NT2/D1 (cell line): Measurements from ENCODE around the gene MYL11.

ENCODE experiments used
- DNase-seq: peaks from one replicate; pipeline ENCODE4 v3.0.0-alpha.2; 2011; ENCODE audit warnings: low read depth, low spot score
- H3K27me3 ChIP-seq: 2 replicates; pipeline ENCODE4 v1.6.0; 2011; ENCODE audit warnings: mild to moderate bottlenecking; ENCODE audit not compliant: insufficient read length, insufficient read depth
- H3K36me3 ChIP-seq: 2 replicates; pipeline ENCODE4 v1.6.1; 2011; ENCODE audit warnings: mild to moderate bottlenecking, low read length, mixed read lengths; ENCODE audit not compliant: insufficient read depth, insufficient read length
- H3K4me1 ChIP-seq: 2 replicates; pipeline ENCODE4 v1.5.1; 2011; ENCODE audit not compliant: insufficient read depth, insufficient read length
- H3K4me3 ChIP-seq: 2 replicates; pipeline ENCODE4 v1.5.1; 2011; ENCODE audit warnings: low read depth; ENCODE audit not compliant: insufficient read length
- H3K9ac ChIP-seq: 2 replicates; pipeline ENCODE4 v1.6.0; 2011; ENCODE audit warnings: low read depth; ENCODE audit not compliant: insufficient read length
- H3K9me3 ChIP-seq: 2 replicates; pipeline ENCODE4 v1.5.1; 2011; ENCODE audit warnings: mild to moderate bottlenecking, low read length; ENCODE audit not compliant: insufficient read depth
- SUZ12 ChIP-seq: IDR thresholded peaks from 2 replicates; pipeline ENCODE4 v1.6.1; 2011; ENCODE audit not compliant: insufficient read length, insufficient read depth; ENCODE audit errors: extremely low read depth
- YY1 ChIP-seq: IDR thresholded peaks from 2 replicates; pipeline ENCODE4 v1.6.1; 2011; ENCODE audit not compliant: insufficient read length, insufficient read depth
- ZNF274 ChIP-seq: IDR thresholded peaks from 2 replicates; pipeline ENCODE4 v1.6.1; 2011; ENCODE audit warnings: mild to moderate bottlenecking, low read depth, low read length

MYL11 gene

DNA sequence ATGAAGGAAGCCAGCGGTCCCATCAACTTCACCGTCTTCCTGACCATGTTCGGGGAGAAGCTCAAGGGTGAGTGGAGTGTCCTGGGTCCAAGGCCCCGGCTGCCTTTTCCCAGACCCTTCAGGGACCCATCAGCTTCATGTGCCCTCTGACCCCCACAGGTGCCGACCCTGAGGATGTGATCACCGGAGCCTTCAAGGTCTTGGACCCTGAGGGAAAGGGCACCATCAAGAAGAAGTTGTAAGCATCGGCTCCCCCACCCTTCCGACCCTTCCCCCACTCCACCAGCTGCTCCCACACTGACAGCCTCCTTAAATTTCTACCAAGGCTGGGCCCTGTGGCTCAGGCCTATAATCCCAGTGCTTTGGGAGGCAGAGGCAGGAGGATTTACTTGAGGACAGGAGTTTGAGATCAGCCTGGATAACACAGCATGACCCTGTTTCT is 1.9 kb downstream of the MYL11 start:
- H3K9ac ChIP-seq = peak overlapping the region; percentile 3
- no peak for DNase-seq
- peaks cover 17% of the 10 kb centered on the region for H3K4me1 ChIP-seq

GRCh38 chr16:30377050-30377811 is 2.6 kb downstream of the MYL11 start:
- Histone ChIP-seq H3K36me3 (peaks cover 12% of the 10 kb centered on the region), H3K9ac (peak overlapping the region; percentile 76), H3K4me3 (peak overlapping the region; percentile 44), H3K4me1 (peaks cover 19% of the 10 kb centered on the region), H3K27me3 (no peaks in the 10 kb centered on the region), H3K9me3 (no peaks in the 10 kb centered on the region)
- no peak for DNase-seq
- TF ChIP-seq SUZ12 (no peak), ZNF274 (no peak), YY1 (no peak)

More for the DNA sequence above, 1.9 kb downstream of the MYL11 start:
- Histone ChIP-seq H3K4me3 (no peak overlapping the region), H3K27me3 (no peaks in the 10 kb centered on the region), H3K36me3 (peaks cover 12% of the 10 kb centered on the region), H3K9me3 (no peaks in the 10 kb centered on the region)
- TF ChIP-seq YY1 = no peak

GRCh38 chr16:30377812-30378235 is 3.2 kb downstream of the MYL11 start:
- Histone ChIP-seq H3K9me3 (no peaks in the 10 kb centered on the region), H3K4me1 (peaks cover 19% of the 10 kb centered on the region), H3K27me3 (no peaks in the 10 kb centered on the region), H3K9ac (peak overlapping the region; percentile 76), H3K36me3 (peaks cover 12% of the 10 kb centered on the region), H3K4me3 (peak overlapping the region; percentile 44)
- peak; percentile 83 for DNase-seq
- TF ChIP-seq ZNF274 (no peak), SUZ12 (no peak), YY1 (no peak)

- Histone ChIP-seq H3K9ac (peak overlapping the region; percentile 99), H3K27me3 (no peaks in the 10 kb centered on the region), H3K9me3 (no peaks in the 10 kb centered on the region), H3K36me3 (peaks cover 12% of the 10 kb centered on the region), H3K4me1 (peaks cover 19% of the 10 kb centered on the region), H3K4me3 (peak overlapping the region; percentile 86)
- DNase-seq = peak; percentile 98
- TF ChIP-seq SUZ12 = no peak
- TF ChIP-seq YY1 = no peak
- no peak for TF ChIP-seq ZNF274
Observed at GRCh38 chr16:30378236-30379157, 3.9 kb downstream of the MYL11 start.

- Histone ChIP-seq H3K36me3 (peaks cover 12% of the 10 kb centered on the region), H3K4me3 (peak overlapping the region; percentile 86), H3K9me3 (no peaks in the 10 kb centered on the region), H3K4me1 (peaks cover 19% of the 10 kb centered on the region), H3K9ac (peak overlapping the region; percentile 95), H3K27me3 (no peaks in the 10 kb centered on the region)
- TF ChIP-seq YY1 (no peak), SUZ12 (no peak), ZNF274 (no peak)
- DNase-seq = no peak
Observed at GRCh38 chr16:30379158-30379783, 4.7 kb downstream of the MYL11 start.

- peaks cover 19% of the 10 kb centered on the region for H3K4me1 ChIP-seq
- H3K4me3 ChIP-seq = no peak overlapping the region
- DNase-seq = no peak
- H3K27me3 ChIP-seq = no peaks in the 10 kb centered on the region
- H3K9ac ChIP-seq = no peak overlapping the region
- no peaks in the 10 kb centered on the region for H3K9me3 ChIP-seq
- H3K36me3 ChIP-seq = peaks cover 12% of the 10 kb centered on the region
- TF ChIP-seq SUZ12 (no peak), YY1 (no peak), ZNF274 (no peak)
Observed at GRCh38 chr16:30380072-30380802, 5.6 kb downstream of the MYL11 start.
